Upper lobe of right lung (tissue), 1 donor: ENCODE data around the gene GDF9. TPM values are rescaled to one million over a fixed set of nuclear protein-coding genes. Genes with fewer than 3 reads are reported as not detected.

ENCODE experiments used
- ATAC-seq: fragments of 200-7000 bp; cut with Tn5 transposase; one replicate; pipeline ENCODE4 v1.9.1; 2020; ENCODE audit warnings: mild to moderate bottlenecking, moderate library complexity
- DNase-seq: peaks from one replicate; pipeline ENCODE4 v3.0.0-alpha.2; 2020
- H3K27ac ChIP-seq: fragments of 200-600 bp; one replicate; pipeline ENCODE4 v1.8.0; 2022
- H3K27me3 ChIP-seq: fragments of 200-600 bp; one replicate; pipeline ENCODE4 v1.8.0; 2022; ENCODE audit warnings: mild to moderate bottlenecking
- H3K36me3 ChIP-seq: fragments of 200-600 bp; one replicate; pipeline ENCODE4 v1.8.0; 2022
- H3K4me1 ChIP-seq: fragments of 200-600 bp; one replicate; pipeline ENCODE4 v1.8.0; 2022
- H3K4me3 ChIP-seq: fragments of 200-600 bp; one replicate; pipeline ENCODE4 v1.8.0; 2022; ENCODE audit warnings: mild to moderate bottlenecking
- H3K9me3 ChIP-seq: fragments of 200-600 bp; one replicate; pipeline ENCODE4 v1.8.0; 2022
- CTCF ChIP-seq: fragments of 200-600 bp; IDR thresholded peaks from one replicate; pipeline ENCODE4 v1.8.0; 2022; ENCODE audit warnings: antibody characterized with exemption
- intact Hi-C: fragments of 100-400 bp; cut with DNase I; formaldehyde crosslinking; loops from one replicate; pipeline ENCODE4 v1.11.0; 2022
- total RNA-seq: library from RNA; stranded (reverse); fragmentation: NEBNext Ultra II Directional; extraction: Animal tissue kit (Norgen Biotek cat#: 25700); gene quantifications from one replicate; pipeline ENCODE4 v1.2.1, GENCODE V29; 2021
- donor health status: DM: no; HTN: yes; CAD: no; lungs with severe emphysema.

Gene GDF9
- total RNA-seq, 1 donor from 2014 or later = 0.46 TPM

GRCh38 chr5:132836852-132837251 lies 29.4 kb downstream of the GDF9 start:
- no peak for TF ChIP-seq CTCF
- DNase-seq (no peak), ATAC-seq (no peak)
- H3K9me3 ChIP-seq = no peaks in the 10 kb centered on the region
- intact Hi-C loops = no loop called here
- no peak overlapping the region for H3K27ac ChIP-seq
- H3K36me3 ChIP-seq = no peaks in the 10 kb centered on the region
- H3K27me3 ChIP-seq = no peaks in the 10 kb centered on the region
- H3K4me1 ChIP-seq = peaks cover 21% of the 10 kb centered on the region
- no peak overlapping the region for H3K4me3 ChIP-seq

GRCh38 chr5:132834057-132834456 lies 32.2 kb downstream of the GDF9 start:
- no peak for ATAC-seq
- peaks cover 19% of the 10 kb centered on the region for H3K4me1 ChIP-seq

GRCh38 chr5:132832612-132833011 lies 33.7 kb downstream of the GDF9 start:
- intact Hi-C loops = no loop called here
- no peak for ATAC-seq
- no peak for TF ChIP-seq CTCF

More at GRCh38 chr5:132834057-132834456, 32.2 kb downstream of the GDF9 start:
- no peaks in the 10 kb centered on the region for H3K36me3 ChIP-seq
- H3K9me3 ChIP-seq = no peaks in the 10 kb centered on the region
- no peak for DNase-seq
- no peaks in the 10 kb centered on the region for H3K27me3 ChIP-seq
- intact Hi-C loops = no loop called here
- no peak overlapping the region for H3K27ac ChIP-seq
- no peak overlapping the region for H3K4me3 ChIP-seq
- no peak for TF ChIP-seq CTCF

DNA sequence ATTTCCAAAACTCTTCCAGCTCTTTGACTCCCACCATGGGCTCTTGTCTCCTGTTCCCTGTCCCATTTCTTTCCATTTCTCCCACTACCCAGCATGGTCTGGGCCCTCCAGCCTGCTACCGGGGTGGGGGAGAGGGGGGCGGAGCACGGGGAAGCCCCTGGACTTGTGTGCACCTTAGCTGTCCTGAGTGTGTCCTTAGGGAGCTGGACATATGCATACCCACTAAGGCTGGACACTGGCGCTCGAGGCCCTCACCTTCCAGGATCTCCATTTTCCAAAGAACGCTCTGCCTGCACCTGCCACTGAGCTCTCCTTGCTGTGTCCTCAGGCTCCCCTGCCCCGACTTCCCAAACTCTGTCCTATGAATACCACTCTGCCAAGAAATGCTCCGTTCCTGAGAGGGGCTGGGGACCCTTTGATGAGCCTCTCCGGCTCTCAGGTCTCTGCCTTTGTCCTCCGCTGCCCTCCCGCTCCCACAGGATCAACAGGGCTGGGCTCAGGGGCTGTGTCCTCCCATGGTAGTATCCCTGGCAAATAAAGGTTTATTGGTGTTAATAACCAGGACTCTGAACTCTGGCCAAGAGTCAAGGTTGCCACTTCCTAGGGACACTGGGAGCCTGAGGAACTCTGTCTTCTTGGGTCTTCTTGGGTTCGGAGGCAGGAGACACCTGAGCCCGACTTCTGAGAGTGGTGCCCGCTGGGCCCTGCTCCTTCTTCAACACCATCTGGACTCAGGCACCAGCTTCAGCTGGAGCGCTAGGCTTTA lies 35.0 kb downstream of the GDF9 start:
- intact Hi-C loops = no loop called here
- no peaks in the 10 kb centered on the region for H3K9me3 ChIP-seq
- H3K27me3 ChIP-seq = no peaks in the 10 kb centered on the region
- no peak for ATAC-seq
- H3K4me3 ChIP-seq = peak overlapping the region; percentile 73
- no peaks in the 10 kb centered on the region for H3K36me3 ChIP-seq
- peak overlapping the region; percentile 91 for H3K27ac ChIP-seq
- peaks cover 29% of the 10 kb centered on the region for H3K4me1 ChIP-seq
- no peak for TF ChIP-seq CTCF
- no peak for DNase-seq

More at GRCh38 chr5:132832612-132833011, 33.7 kb downstream of the GDF9 start:
- Histone ChIP-seq H3K36me3 (no peaks in the 10 kb centered on the region), H3K4me3 (no peak overlapping the region), H3K27me3 (no peaks in the 10 kb centered on the region), H3K27ac (no peak overlapping the region), H3K9me3 (no peaks in the 10 kb centered on the region), H3K4me1 (peaks cover 29% of the 10 kb centered on the region)
- no peak for DNase-seq

DNA sequence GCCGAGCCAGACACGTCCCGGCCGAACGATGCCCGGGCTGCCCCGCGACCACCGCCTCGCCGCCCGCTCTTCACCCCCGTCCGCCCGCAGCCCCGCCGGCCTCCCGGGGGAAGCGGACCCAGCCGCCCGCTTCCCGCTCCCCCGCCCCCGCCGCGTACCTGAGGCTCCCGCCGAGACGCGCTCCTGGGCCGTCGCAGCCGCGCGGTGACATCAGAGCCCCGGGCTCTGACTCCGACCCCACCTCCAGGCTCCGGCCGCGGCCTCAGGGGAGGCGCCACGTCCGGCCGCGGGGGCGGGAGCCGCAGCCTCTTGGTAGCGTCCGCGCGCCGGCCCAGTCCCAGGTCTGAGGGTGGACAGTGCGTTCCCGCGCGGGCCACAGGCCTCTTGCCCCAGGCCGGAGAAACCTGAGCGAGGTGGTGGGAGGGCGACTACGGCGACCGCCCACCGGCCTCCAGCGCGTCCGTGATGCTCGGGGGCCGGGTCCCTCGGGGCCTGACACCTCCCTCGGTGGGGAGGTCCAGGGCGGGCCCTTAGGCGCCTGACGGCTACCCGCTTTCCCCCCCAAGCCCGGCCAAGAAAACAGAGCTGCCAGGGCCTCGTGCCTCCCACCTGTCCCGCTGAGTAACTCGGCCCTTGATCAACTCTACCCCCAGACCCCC lies 35.7 kb downstream of the GDF9 start, which contains the start of gene SHROOM1:
Gene SHROOM1 (minus strand): TSS at position 212 of the 659 bp plus-strand sequence. CDS start 4,507 bp downstream, outside the sequence.
- ATAC-seq = peak; percentile 90
- intact Hi-C loops = no loop called here
- Histone ChIP-seq H3K9me3 (no peaks in the 10 kb centered on the region), H3K4me1 (peaks cover 29% of the 10 kb centered on the region), H3K4me3 (peak within 1 kb of the TSS; percentile 73), H3K27ac (peak within 1 kb of the TSS; percentile 91), H3K36me3 (no peaks in the 10 kb centered on the region), H3K27me3 (no peaks in the 10 kb centered on the region)
- peak; percentile 92 for DNase-seq
- TF ChIP-seq CTCF = no peak
